Chondrocyte (in vitro differentiated cells): ENCODE data around the gene UPF2. TPM values are rescaled to one million over a fixed set of nuclear protein-coding genes. Genes with fewer than 3 reads are reported as not detected.
A peak's percentile ranks its signal among the peaks of the same experiment; 100 is the strongest.
"Not testable (repeated sequence)": the region's sequence is repeated elsewhere in the genome, so short reads cannot be mapped to it uniquely, and the experiment has no call there.

Source experiments
- DNase-seq: peaks from one replicate; pipeline ENCODE4 v3.0.0; 2021; ENCODE audit warnings: mixed read lengths, low spot score
- H3K27ac Mint-ChIP-seq: one replicate; pipeline ENCODE4 v1.8.0; 2021; ENCODE audit warnings: mild to moderate bottlenecking, moderate library complexity, mixed read lengths; ENCODE audit not compliant: unreplicated experiment
- H3K27me3 Mint-ChIP-seq: 2 replicates; pipeline ENCODE4 v1.8.0; 2021; ENCODE audit warnings: low read depth, mixed read lengths
- H3K36me3 Mint-ChIP-seq: 2 replicates; pipeline ENCODE4 v1.8.0; 2021; ENCODE audit warnings: low read depth, mixed read lengths
- H3K4me1 Mint-ChIP-seq: 2 replicates; pipeline ENCODE4 v1.8.0; 2021; ENCODE audit warnings: low read depth, mild to moderate bottlenecking, mixed read lengths
- H3K4me3 Mint-ChIP-seq: one replicate; pipeline ENCODE4 v1.8.0; 2021; ENCODE audit warnings: mild to moderate bottlenecking, moderate library complexity, mixed read lengths; ENCODE audit not compliant: unreplicated experiment
- H3K9me3 Mint-ChIP-seq: 2 replicates; pipeline ENCODE4 v1.8.0; 2021; ENCODE audit warnings: low read depth, mixed read lengths
- CTCF ChIP-seq: fragments of 200-600 bp; sonication (generic); IDR thresholded peaks from 2 replicates; pipeline ENCODE4 v1.5.0; 2021; ENCODE audit warnings: antibody characterized with exemption, mild to moderate bottlenecking, moderate library complexity
- total RNA-seq: library from RNA; stranded (reverse); gene quantifications from 3 replicates; pipeline ENCODE4 v1.2.1, GENCODE V29; 2021

The UPF2 gene
- total RNA-seq, 1 donor from 2014 or later, result 20.3 TPM

- Mint-ChIP-seq H3K36me3 (peaks cover 3% of the 10 kb centered on the region), H3K4me3 (no peak overlapping the region), H3K27me3 (no peaks in the 10 kb centered on the region), H3K9me3 (no peaks in the 10 kb centered on the region), H3K4me1 (peaks cover 14% of the 10 kb centered on the region), H3K27ac (no peak overlapping the region)
- TF ChIP-seq CTCF, result no peak
- no peak for DNase-seq
Observed at GRCh38 chr10:12022580-12023257, 19.9 kb downstream of the UPF2 start.

- Mint-ChIP-seq H3K4me3 (no peak overlapping the region), H3K9me3 (no peaks in the 10 kb centered on the region), H3K36me3 (peaks cover 2% of the 10 kb centered on the region), H3K27me3 (no peaks in the 10 kb centered on the region), H3K27ac (no peak overlapping the region), H3K4me1 (peaks cover 14% of the 10 kb centered on the region)
- no peak for DNase-seq
- no peak for TF ChIP-seq CTCF
Observed at GRCh38 chr10:12020574-12020973, 22.0 kb downstream of the UPF2 start.

DNA sequence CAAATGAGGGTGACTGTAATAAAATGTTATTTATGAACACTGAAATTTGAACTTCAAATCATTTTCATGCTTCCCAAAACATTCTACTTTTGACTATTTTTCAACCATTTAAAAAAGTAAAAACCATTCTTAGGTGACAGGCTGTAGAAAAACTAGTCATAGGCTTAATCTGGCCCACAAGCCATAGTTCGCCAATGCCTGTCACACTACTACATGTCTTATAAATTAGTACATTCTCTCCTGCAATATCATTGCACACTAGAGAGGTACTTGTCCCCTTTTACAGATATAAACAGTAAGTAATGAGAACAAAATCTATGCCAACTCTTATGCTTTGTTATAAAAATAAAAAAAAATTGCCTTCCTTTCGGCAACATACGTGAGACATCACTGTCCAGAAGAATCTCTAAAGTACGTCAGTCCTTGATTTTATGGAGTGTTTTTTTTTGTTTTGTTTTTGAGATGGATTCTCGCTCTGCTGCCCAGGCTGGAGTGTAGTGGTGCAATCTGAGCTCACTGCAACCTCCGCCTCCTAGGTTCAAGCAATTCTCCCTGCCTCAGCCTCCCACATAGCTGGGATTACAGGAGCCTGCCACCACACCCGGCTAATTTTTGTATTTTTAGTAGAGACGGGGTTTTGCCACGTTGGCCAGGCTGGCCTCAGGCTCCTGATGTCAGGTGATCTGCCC lies 23.2 kb downstream of the UPF2 start:
- Mint-ChIP-seq H3K27ac (peak overlapping the region; percentile 27), H3K36me3 (peaks cover 2% of the 10 kb centered on the region), H3K27me3 (no peaks in the 10 kb centered on the region), H3K9me3 (no peaks in the 10 kb centered on the region), H3K4me3 (no peak overlapping the region), H3K4me1 (peaks cover 14% of the 10 kb centered on the region)
- no peak for TF ChIP-seq CTCF
- no peak for DNase-seq

DNA sequence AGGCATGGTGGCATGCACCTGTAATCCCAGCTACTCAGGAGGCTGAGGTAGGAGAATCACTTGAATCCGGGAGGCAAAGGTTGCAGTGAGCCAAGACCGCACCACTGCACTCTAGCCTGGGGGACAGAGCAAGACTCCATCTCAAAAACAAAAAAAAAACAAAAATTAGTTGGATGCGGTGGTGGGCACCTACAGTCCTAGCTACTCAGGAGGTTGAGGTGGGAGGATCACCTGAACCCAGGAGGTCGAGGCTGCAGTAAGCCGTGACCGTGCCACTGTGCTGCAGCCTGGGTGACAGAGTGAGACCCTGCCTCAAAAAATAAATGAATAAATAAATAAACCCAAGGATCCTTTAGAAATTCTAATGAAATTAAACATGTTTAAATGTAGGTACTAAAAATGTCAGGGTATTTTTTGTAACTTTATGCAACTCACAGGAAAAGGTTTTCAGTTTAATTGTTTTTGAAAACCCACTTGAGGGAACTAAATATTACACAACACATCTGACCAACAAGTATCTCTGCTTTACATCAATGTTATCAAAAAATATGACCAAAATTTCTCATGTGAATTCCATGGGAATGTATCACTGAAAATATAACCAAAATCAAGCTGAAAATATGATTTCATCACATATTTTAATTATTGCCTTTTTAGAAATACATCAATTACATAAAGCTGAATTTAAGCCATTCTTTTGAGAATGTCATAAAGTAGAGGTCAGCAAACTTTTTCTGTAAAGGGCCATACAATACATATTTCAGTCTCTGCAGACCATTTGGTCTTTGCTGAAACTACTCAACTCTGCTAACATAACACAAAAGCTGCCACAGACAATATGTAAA lies 23.9 kb downstream of the UPF2 start:
- no peak for TF ChIP-seq CTCF
- Mint-ChIP-seq H3K27me3 (no peaks in the 10 kb centered on the region), H3K27ac (peak overlapping the region; percentile 5), H3K36me3 (peaks cover 2% of the 10 kb centered on the region), H3K9me3 (no peaks in the 10 kb centered on the region), H3K4me1 (peaks cover 17% of the 10 kb centered on the region), H3K4me3 (no peak overlapping the region)
- no peak for DNase-seq

- H3K4me3 Mint-ChIP-seq, result no peak overlapping the region
- TF ChIP-seq CTCF, result no peak
- no peak overlapping the region for H3K27ac Mint-ChIP-seq
- peaks cover 12% of the 10 kb centered on the region for H3K36me3 Mint-ChIP-seq
- DNase-seq, result no peak
- H3K4me1 Mint-ChIP-seq, result peaks cover 5% of the 10 kb centered on the region
- H3K9me3 Mint-ChIP-seq, result peaks cover 6% of the 10 kb centered on the region
- H3K27me3 Mint-ChIP-seq, result no peaks in the 10 kb centered on the region
Observed at GRCh38 chr10:12013926-12014325, 28.7 kb downstream of the UPF2 start.

- H3K36me3 Mint-ChIP-seq, result peaks cover 14% of the 10 kb centered on the region
- not testable (repeated sequence) for H3K27ac Mint-ChIP-seq, H3K4me3 Mint-ChIP-seq, H3K4me1 Mint-ChIP-seq, DNase-seq, H3K9me3 Mint-ChIP-seq, H3K27me3 Mint-ChIP-seq
Observed at GRCh38 chr10:12013391-12013790, 29.2 kb downstream of the UPF2 start.
